GM12878 (cell line): ENCODE measurements around the gene GPR171. TPM values are rescaled to one million over a fixed set of nuclear protein-coding genes. Genes with fewer than 3 reads are reported as not detected.

Experiments used
- ATAC-seq: fragments of 200-7000 bp; cut with Tn5 transposase; 3 replicates; pipeline ENCODE4 v1.9.1; 2020; ENCODE audit warnings: mild to moderate bottlenecking, moderate library complexity
- BruUV-seq: library from RNA; stranded (reverse); fragments of 400-500 nt; replicated peaks from 2 replicates; lab custom pipeline; 2021; lab: Mats Ljungman, UMichigan
- CTCF ChIA-PET: fragments of 300-600 bp; sonication (Branson Sonifier 250); formaldehyde crosslinking; extraction: SDS; loops from one replicate; lab custom pipeline; 2021; ENCODE audit warnings: inconsistent platforms; lab: Yijun Ruan, JAX
- POLR2A ChIA-PET: fragments of 350-600 bp; formaldehyde crosslinking; extraction: SDS; loops from one replicate; lab custom pipeline; 2021; ENCODE audit warnings: inconsistent platforms; lab: Charles Lee
- RAD21 ChIA-PET: fragments of 300-600 bp; sonication (Branson Sonifier 250); formaldehyde crosslinking; loops from one replicate; lab custom pipeline; 2023; ENCODE audit warnings: antibody characterized with exemption; ENCODE audit not compliant: unreplicated experiment; lab: Charles Lee
- SMC1A ChIA-PET: fragments of 300-600 bp; sonication (Branson Sonifier 250); formaldehyde crosslinking; loops from one replicate; lab custom pipeline; 2023; ENCODE audit not compliant: unreplicated experiment, uncharacterized antibody; lab: Charles Lee
- DNase-seq: peaks from one replicate; pipeline ENCODE4 v3.0.0-alpha.2; 2011; ENCODE audit warnings: low read depth, low spot score
- FAIRE-seq: peaks from 3 replicates; lab custom pipeline; 2011; peaks lifted over from hg19 to GRCh38; lab: Jason Lieb, UNC
- H2AFZ ChIP-seq: 2 replicates; pipeline ENCODE4 v1.6.0; 2011; ENCODE audit warnings: low read depth, low read length, control low read depth; ENCODE audit not compliant: control insufficient read depth
- H3K27ac ChIP-seq: 2 replicates; pipeline ENCODE4 v1.5.1; 2011; ENCODE audit warnings: control low read depth; ENCODE audit not compliant: control insufficient read depth, insufficient read depth
- H3K27me3 ChIP-seq, 2 experiments: replicated peaks in 1 of 2; 2 replicates each; pipeline versions ENCODE4 v1.6.0 to v1.6.1; 2011; ENCODE audit warnings: low read length in 1 of 2; ENCODE audit not compliant: control insufficient read depth in 2 of 2, insufficient read depth in 2 of 2
- H3K36me3 ChIP-seq, 2 experiments: 2 replicates each; pipeline ENCODE4 v1.5.1; 2011; ENCODE audit warnings: low read length in 1 of 2; ENCODE audit not compliant: control insufficient read depth in 2 of 2, insufficient read depth in 2 of 2
- H3K4me1 ChIP-seq: 2 replicates; pipeline ENCODE4 v1.6.1; 2011; ENCODE audit warnings: mild to moderate bottlenecking, low read length, moderate library complexity, mixed read lengths; ENCODE audit not compliant: control insufficient read depth, insufficient read depth
- H3K4me2 ChIP-seq: 2 replicates; pipeline ENCODE4 v1.6.0; 2011; ENCODE audit warnings: control low read depth; ENCODE audit not compliant: control insufficient read depth, insufficient read depth
- H3K4me3 ChIP-seq: fragments of 200-600 bp; sonication (generic); 2 replicates; pipeline ENCODE4 v1.5.1; 2016
- H3K79me2 ChIP-seq: 2 replicates; pipeline ENCODE4 v1.6.0; 2011; ENCODE audit warnings: low read length; ENCODE audit not compliant: control insufficient read depth, insufficient read depth
- H3K9ac ChIP-seq: 2 replicates; pipeline ENCODE4 v1.8.0; 2011; ENCODE audit warnings: low read length, control low read depth, mixed read lengths; ENCODE audit not compliant: control insufficient read depth, insufficient read depth
- H3K9me3 ChIP-seq: replicated peaks from 3 replicates; pipeline ENCODE4 v1.5.1; 2011; ENCODE audit warnings: mild to moderate bottlenecking, low read length; ENCODE audit not compliant: control insufficient read depth, insufficient read depth
- H4K20me1 ChIP-seq: 2 replicates; pipeline ENCODE4 v1.6.0; 2011; ENCODE audit not compliant: control insufficient read depth, insufficient read depth
- BHLHE40 ChIP-seq, 2 experiments: fragments of 450-650 bp in 1 of 2; IDR thresholded peaks; 2 replicates each; pipeline ENCODE4 v1.6.1; 2011 to 2017; ENCODE audit warnings: low read depth in 2 of 2, borderline replicate concordance in 1 of 2, improper control_type of control experiment in 1 of 2, low read length in 1 of 2, mild to moderate bottlenecking in 1 of 2
- IRF4 ChIP-seq: IDR thresholded peaks from 2 replicates; pipeline ENCODE4 v1.6.1; 2011; ENCODE audit warnings: low read depth, low read length
- NRF1 ChIP-seq: conservative IDR thresholded peaks from 2 replicates; pipeline ENCODE4 v1.6.1; 2011; ENCODE audit warnings: mild to moderate bottlenecking, low read depth, low read length, improper control_type of control experiment
- RAD21 ChIP-seq: IDR thresholded peaks from 2 replicates; pipeline ENCODE4 v1.6.1; 2011; ENCODE audit warnings: mild to moderate bottlenecking, low read depth, low read length, moderate library complexity; ENCODE audit not compliant: insufficient read depth
- RUNX3 ChIP-seq: IDR thresholded peaks from 2 replicates; pipeline ENCODE4 v1.6.1; 2012; ENCODE audit warnings: low read length, inconsistent platforms
- SPI1 ChIP-seq: IDR thresholded peaks from 2 replicates; pipeline ENCODE4 v1.6.1; 2011; ENCODE audit warnings: low read depth, mild to moderate bottlenecking, low read length, moderate library complexity, borderline replicate concordance; ENCODE audit not compliant: insufficient read depth
- ZNF622 ChIP-seq: fragments of 450-650 bp; IDR thresholded peaks from 2 replicates; pipeline ENCODE4 v1.6.1; 2017; ENCODE audit warnings: mild to moderate bottlenecking, inconsistent platforms
- WGBS: methylation state at CpG from one replicate; pipeline ENCODE4 v1.1.6; 2016; ENCODE audit warnings: low lambda C conversion rate; ENCODE audit not compliant: insufficient replicate concordance, insufficient coverage; ENCODE audit errors: missing lambda C conversion rate; 5-methylcytosine and 5-hydroxymethylcytosine counted together
- in situ Hi-C: fragments of 300-500 bp; cut with MboI; formaldehyde crosslinking; loops from 9 replicates; pipeline ENCODE4 v1.14.3; 2018; ENCODE audit warnings: mixed read lengths
- intact Hi-C: fragments of 100-400 bp; cut with micrococcal nuclease; formaldehyde crosslinking; loops from one replicate; pipeline ENCODE4 v1.14.2; 2022; ENCODE audit not compliant: unreplicated experiment
- polyA plus RNA-seq, 11 experiments: library from polyadenylated mRNA; depleted of rRNA in 4 of 11; unstranded in 6 of 11; stranded (reverse) in 5 of 11; fragments of >200 nt; fragmentation: Nextera tagmentation in 4 of 11; fragmentation: Illumina TruSeq in 1 of 11; extraction: Ambion mirVana in 4 of 11; extraction: Trizol in 1 of 11; gene quantifications; 1 replicate in 1 of 11; 2 replicates in 10 of 11; pipeline versions ENCODE4 v1.2.1 to v1.2.3, GENCODE V29; 2011 to 2016; ENCODE audit warnings: inconsistent platforms in 2 of 11, missing spikeins in 2 of 11, low read depth in 1 of 11
- total RNA-seq, 4 experiments: library from RNA; depleted of rRNA in 3 of 4; stranded (reverse); fragments of >200 nt in 3 of 4; fragmentation: Illumina TruSeq in 1 of 4; extraction: Trizol in 1 of 4; gene quantifications; 2 replicates each; pipeline versions ENCODE4 v1.2.1 to v1.2.3, GENCODE V29; 2013 to 2021
- TF ChIP-seq, protein P1 (sequence below), 3 experiments: IDR thresholded peaks in 2 of 3; conservative IDR thresholded peaks in 1 of 3; 2 replicates each; pipeline ENCODE4 v1.5.1; 2011; ENCODE audit warnings: low read depth in 3 of 3, low read length in 3 of 3, mild to moderate bottlenecking in 3 of 3, control low read depth in 2 of 3, moderate library complexity in 2 of 3, inconsistent platforms in 1 of 3, mixed read lengths in 1 of 3; ENCODE audit not compliant: control insufficient read depth in 2 of 3, insufficient read depth in 1 of 3; ENCODE audit errors: extremely low read depth in 1 of 3
- TF ChIP-seq, protein P2 (sequence below): fragments of 150-350 bp; IDR thresholded peaks from 2 replicates; pipeline ENCODE4 v1.6.1; 2014; ENCODE audit warnings: mild to moderate bottlenecking, low read depth, low read length
- TF ChIP-seq, protein P3 (sequence below): IDR thresholded peaks from 2 replicates; pipeline ENCODE4 v1.6.1; 2011; ENCODE audit warnings: borderline replicate concordance, low read depth, mild to moderate bottlenecking, moderate library complexity, low read length; ENCODE audit not compliant: insufficient read depth, poor library complexity, severe bottlenecking

GPR171 gene
- total and polyA plus RNA-seq, 10 of the 15 experiments (the other 5 are each of a cell fraction or from before 2014, with no cell fraction given), result 0.05 to 0.07 TPM; not detected in 8

DNA sequence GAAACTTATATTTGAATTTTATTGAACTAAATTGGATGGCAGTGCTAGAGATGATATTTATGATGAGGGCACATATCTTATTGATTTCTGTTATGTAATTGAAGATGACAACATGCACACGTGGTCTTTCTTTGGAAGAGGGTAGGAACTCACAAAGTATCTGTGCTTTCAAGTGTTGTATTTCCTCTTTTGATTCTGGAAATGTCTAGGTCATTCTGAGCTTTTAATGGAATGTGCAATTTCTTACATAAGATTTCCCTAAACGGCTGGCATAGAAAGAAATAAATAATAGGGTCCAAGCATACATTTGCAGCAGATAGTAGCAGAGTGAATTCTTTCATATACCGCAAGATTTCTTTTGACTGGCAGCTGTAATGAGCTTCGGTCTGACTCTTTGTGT is 10.1 kb upstream of the GPR171 start:
- no peaks in the 10 kb centered on the region for H3K79me2 ChIP-seq
- no peak overlapping the region for H3K9ac ChIP-seq
- ATAC-seq (no peak), DNase-seq (no peak), FAIRE-seq (no peak)
- H3K36me3 ChIP-seq, result no peaks in the 10 kb centered on the region
- TF ChIP-seq BHLHE40 (IDR thresholded peaks at IDR 0.05; ENCODE audit: borderline replicate concordance in 1 of 2, low read depth in 2 of 2, low read length in 1 of 2) (no peak), SPI1 (no peak), ZNF622 (no peak)
- 32% methylated on average over 4 of the region's 4 CpGs for WGBS
- POLR2A ChIA-PET, result interaction anchor here (1.7 kb wide), 1 partner anchor 21 kb away, joined by 3 read pairs; no protein-coding TSS in a partner anchor
- intact Hi-C loops, result no loop called here
- in situ Hi-C loops, result no loop called here
- H3K9me3 ChIP-seq, result no peaks in the 10 kb centered on the region
- no peak overlapping the region for H3K4me2 ChIP-seq
- H3K4me1 ChIP-seq, result no peaks in the 10 kb centered on the region
- RAD21 ChIA-PET, result no interaction called here
- H3K27ac ChIP-seq, result no peak overlapping the region
- H2AFZ ChIP-seq, result no peak overlapping the region
- BruUV-seq, result no TSS peak
- SMC1A ChIA-PET, result no interaction called here
- H3K4me3 ChIP-seq, result no peak overlapping the region
- H3K27me3 ChIP-seq, result peaks cover 0 to 2% of the 10 kb centered on the region in 2 experiments; a peak in 2 of 4 replicates
- CTCF ChIA-PET, result interaction anchor here (1.0 to 1.1 kb wide), 2 partner anchors 15 to 45 kb away, joined by 3 to 4 read pairs; no protein-coding TSS in a partner anchor
- no peaks in the 10 kb centered on the region for H4K20me1 ChIP-seq

DNA sequence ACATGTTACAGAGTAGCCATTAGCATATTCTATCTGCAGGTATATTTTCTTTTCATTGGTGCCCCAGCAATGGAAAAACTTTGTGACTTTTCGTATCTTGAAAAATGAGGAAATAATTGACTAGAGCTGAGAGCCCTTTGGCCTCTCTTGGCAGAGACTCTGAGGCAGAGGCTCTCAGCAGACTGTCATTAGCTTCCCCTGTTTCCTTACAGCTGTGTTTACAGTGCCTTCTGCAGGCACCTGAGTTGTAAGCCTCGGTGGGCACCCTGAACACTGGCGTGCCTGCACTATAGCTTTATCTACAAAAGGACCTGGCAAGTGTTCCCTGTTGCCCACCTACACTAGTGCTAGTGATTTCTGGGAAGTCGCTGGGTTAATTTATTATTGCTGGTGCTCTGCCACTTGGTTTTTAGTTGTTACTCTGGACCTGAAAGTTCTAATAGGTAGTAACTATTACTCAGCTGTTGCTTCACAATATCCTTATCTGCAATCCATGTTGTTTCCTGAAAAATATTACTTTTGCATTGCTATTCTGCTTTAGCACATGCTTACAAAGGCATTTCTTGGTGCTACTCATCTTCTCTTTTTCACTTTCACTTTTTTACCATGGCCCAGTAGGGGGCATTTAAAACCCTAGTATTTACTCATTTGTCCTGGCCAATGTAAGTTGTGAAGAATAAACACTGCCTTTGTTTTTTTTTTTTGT is 7.8 kb upstream of the GPR171 start:
- DNase-seq (no peak), ATAC-seq (peak; percentile 88), FAIRE-seq (peak; percentile 38)
- Histone ChIP-seq H4K20me1 (no peaks in the 10 kb centered on the region), H2AFZ (no peak overlapping the region), H3K4me2 (no peak overlapping the region), H3K27ac (no peak overlapping the region), H3K9ac (no peak overlapping the region), H3K79me2 (no peaks in the 10 kb centered on the region), H3K9me3 (no peaks in the 10 kb centered on the region), H3K4me3 (no peak overlapping the region), H3K36me3 (no peaks in the 10 kb centered on the region), H3K27me3 (no peaks in the 10 kb centered on the region), H3K4me1 (no peaks in the 10 kb centered on the region)
- 26% methylated on average over 4 of the region's 4 CpGs for WGBS
- SMC1A ChIA-PET, result interaction anchor here (1.2 to 5.3 kb wide), 4 partner anchors 10 to 43 kb away, joined by 3 to 23 read pairs (median 6); no protein-coding TSS in a partner anchor
- CTCF ChIA-PET, result interaction anchor here (0.7 to 2.9 kb wide), 7 partner anchors 17 to 81 kb away, joined by 3 to 16 read pairs (median 6); no protein-coding TSS in a partner anchor
- RAD21 ChIA-PET, result interaction anchor here (0.9 to 1.5 kb wide), 3 partner anchors 16 to 67 kb away, joined by 3 to 7 read pairs (median 3); partner anchors contain the start of gene P2RY14
- no TSS peak for BruUV-seq
- POLR2A ChIA-PET, result interaction anchor here (0.7 kb wide), 1 partner anchor 43 kb away, joined by 3 read pairs; no protein-coding TSS in a partner anchor
- intact Hi-C loops (no loop called here), in situ Hi-C loops (no loop called here)
- TF ChIP-seq, protein P1, sequence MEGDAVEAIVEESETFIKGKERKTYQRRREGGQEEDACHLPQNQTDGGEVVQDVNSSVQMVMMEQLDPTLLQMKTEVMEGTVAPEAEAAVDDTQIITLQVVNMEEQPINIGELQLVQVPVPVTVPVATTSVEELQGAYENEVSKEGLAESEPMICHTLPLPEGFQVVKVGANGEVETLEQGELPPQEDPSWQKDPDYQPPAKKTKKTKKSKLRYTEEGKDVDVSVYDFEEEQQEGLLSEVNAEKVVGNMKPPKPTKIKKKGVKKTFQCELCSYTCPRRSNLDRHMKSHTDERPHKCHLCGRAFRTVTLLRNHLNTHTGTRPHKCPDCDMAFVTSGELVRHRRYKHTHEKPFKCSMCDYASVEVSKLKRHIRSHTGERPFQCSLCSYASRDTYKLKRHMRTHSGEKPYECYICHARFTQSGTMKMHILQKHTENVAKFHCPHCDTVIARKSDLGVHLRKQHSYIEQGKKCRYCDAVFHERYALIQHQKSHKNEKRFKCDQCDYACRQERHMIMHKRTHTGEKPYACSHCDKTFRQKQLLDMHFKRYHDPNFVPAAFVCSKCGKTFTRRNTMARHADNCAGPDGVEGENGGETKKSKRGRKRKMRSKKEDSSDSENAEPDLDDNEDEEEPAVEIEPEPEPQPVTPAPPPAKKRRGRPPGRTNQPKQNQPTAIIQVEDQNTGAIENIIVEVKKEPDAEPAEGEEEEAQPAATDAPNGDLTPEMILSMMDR (IDR thresholded peaks at IDR 0.05 in 2 of 3, conservative IDR thresholded peaks at IDR 0.05 in 1 of 3; ENCODE audit: control insufficient read depth in 2 of 3, extremely low read depth in 1 of 3, insufficient read depth in 1 of 3, low read depth in 3 of 3, low read length in 3 of 3), result 0 out of 6 replicates have a peak, but pooled peaks of 2 of the 3 experiments have one; percentile 13 to 25
- TF ChIP-seq, protein P2, sequence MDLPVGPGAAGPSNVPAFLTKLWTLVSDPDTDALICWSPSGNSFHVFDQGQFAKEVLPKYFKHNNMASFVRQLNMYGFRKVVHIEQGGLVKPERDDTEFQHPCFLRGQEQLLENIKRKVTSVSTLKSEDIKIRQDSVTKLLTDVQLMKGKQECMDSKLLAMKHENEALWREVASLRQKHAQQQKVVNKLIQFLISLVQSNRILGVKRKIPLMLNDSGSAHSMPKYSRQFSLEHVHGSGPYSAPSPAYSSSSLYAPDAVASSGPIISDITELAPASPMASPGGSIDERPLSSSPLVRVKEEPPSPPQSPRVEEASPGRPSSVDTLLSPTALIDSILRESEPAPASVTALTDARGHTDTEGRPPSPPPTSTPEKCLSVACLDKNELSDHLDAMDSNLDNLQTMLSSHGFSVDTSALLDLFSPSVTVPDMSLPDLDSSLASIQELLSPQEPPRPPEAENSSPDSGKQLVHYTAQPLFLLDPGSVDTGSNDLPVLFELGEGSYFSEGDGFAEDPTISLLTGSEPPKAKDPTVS, result no peak
- TF ChIP-seq NRF1 (no peak), RAD21 (peak; percentile 14; the same call in 1 of the 2 replicates), IRF4 (no peak), RUNX3 (no peak)
- TF ChIP-seq, protein P3, sequence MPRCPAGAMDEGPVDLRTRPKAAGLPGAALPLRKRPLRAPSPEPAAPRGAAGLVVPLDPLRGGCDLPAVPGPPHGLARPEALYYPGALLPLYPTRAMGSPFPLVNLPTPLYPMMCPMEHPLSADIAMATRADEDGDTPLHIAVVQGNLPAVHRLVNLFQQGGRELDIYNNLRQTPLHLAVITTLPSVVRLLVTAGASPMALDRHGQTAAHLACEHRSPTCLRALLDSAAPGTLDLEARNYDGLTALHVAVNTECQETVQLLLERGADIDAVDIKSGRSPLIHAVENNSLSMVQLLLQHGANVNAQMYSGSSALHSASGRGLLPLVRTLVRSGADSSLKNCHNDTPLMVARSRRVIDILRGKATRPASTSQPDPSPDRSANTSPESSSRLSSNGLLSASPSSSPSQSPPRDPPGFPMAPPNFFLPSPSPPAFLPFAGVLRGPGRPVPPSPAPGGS, result no peak
